Measurements from ENCODE around the gene COL15A1. TPM values are rescaled to one million over a fixed set of nuclear protein-coding genes. Genes with fewer than 3 reads are reported as not detected.

Gene COL15A1
- total RNA-seq, 1 experiment from 2014 or later: 0.10 TPM

DNA sequence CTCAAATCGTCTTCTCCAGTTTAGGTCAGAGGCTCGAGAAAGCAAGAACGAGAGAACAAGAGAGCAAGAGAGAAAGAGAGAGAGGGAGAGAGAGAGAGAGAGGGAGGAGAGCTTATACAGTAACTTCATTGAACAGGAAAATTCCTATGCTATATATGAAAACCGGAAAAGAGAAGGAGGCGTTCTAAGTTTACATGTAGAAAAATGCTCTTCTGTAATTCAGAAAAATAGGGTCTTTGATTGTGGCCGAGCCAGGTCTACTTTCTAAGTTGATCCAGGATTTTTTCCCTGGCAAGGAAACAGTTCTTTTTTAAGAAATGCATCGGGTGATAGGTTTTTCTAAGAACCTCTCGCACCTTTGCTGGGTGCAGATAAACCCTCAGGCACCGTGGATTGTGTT lies 29.5 kb downstream of the COL15A1 start:
- no peak for DNase-seq (ENCODE audit: low read depth, low spot score)
- ChIA-PET CTCF (no interaction called here), POLR2A (no interaction called here)
- H3K4me3 ChIP-seq (ENCODE audit: low read depth in 2 of 2, low read length in 2 of 2): no peak overlapping the region
- intact Hi-C loops (cut with micrococcal nuclease; ENCODE audit: unreplicated experiment) (no loop called here), in situ Hi-C loops (cut with HindIII; ENCODE audit: low pct_unique_long_range_greater_than_20kb, low sequenced_read_pairs) (no loop called here)
- no peak overlapping the region for H3K27ac ChIP-seq (ENCODE audit: low read length)
- no peaks in the 10 kb centered on the region for H3K36me3 ChIP-seq (ENCODE audit: control insufficient read depth, insufficient read depth, low read length)
- no peaks in the 10 kb centered on the region for H3K4me1 ChIP-seq (ENCODE audit: control insufficient read depth, insufficient read depth, low read length)
- ATAC-seq: no peak
- TF ChIP-seq, protein P1, sequence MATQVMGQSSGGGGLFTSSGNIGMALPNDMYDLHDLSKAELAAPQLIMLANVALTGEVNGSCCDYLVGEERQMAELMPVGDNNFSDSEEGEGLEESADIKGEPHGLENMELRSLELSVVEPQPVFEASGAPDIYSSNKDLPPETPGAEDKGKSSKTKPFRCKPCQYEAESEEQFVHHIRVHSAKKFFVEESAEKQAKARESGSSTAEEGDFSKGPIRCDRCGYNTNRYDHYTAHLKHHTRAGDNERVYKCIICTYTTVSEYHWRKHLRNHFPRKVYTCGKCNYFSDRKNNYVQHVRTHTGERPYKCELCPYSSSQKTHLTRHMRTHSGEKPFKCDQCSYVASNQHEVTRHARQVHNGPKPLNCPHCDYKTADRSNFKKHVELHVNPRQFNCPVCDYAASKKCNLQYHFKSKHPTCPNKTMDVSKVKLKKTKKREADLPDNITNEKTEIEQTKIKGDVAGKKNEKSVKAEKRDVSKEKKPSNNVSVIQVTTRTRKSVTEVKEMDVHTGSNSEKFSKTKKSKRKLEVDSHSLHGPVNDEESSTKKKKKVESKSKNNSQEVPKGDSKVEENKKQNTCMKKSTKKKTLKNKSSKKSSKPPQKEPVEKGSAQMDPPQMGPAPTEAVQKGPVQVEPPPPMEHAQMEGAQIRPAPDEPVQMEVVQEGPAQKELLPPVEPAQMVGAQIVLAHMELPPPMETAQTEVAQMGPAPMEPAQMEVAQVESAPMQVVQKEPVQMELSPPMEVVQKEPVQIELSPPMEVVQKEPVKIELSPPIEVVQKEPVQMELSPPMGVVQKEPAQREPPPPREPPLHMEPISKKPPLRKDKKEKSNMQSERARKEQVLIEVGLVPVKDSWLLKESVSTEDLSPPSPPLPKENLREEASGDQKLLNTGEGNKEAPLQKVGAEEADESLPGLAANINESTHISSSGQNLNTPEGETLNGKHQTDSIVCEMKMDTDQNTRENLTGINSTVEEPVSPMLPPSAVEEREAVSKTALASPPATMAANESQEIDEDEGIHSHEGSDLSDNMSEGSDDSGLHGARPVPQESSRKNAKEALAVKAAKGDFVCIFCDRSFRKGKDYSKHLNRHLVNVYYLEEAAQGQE (IDR thresholded peaks at IDR 0.05; ENCODE audit: insufficient read depth in 1 of 2, low read depth in 2 of 2, low read length in 1 of 2): no peak
- TF ChIP-seq, protein P2, sequence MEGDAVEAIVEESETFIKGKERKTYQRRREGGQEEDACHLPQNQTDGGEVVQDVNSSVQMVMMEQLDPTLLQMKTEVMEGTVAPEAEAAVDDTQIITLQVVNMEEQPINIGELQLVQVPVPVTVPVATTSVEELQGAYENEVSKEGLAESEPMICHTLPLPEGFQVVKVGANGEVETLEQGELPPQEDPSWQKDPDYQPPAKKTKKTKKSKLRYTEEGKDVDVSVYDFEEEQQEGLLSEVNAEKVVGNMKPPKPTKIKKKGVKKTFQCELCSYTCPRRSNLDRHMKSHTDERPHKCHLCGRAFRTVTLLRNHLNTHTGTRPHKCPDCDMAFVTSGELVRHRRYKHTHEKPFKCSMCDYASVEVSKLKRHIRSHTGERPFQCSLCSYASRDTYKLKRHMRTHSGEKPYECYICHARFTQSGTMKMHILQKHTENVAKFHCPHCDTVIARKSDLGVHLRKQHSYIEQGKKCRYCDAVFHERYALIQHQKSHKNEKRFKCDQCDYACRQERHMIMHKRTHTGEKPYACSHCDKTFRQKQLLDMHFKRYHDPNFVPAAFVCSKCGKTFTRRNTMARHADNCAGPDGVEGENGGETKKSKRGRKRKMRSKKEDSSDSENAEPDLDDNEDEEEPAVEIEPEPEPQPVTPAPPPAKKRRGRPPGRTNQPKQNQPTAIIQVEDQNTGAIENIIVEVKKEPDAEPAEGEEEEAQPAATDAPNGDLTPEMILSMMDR (IDR thresholded peaks at IDR 0.05): no peak
- no peak for TF ChIP-seq SIN3A (IDR thresholded peaks at IDR 0.05; ENCODE audit: borderline replicate concordance, insufficient read depth, low read depth, low read length)
- no peaks in the 10 kb centered on the region for H3K27me3 ChIP-seq (ENCODE audit: control insufficient read depth, insufficient read depth, low read length)
- H3K9me3 ChIP-seq (ENCODE audit: control insufficient read depth, insufficient read depth, low read depth, low read length): no peaks in the 10 kb centered on the region
- no TSS peak for BruUV-seq (replicated peaks)

DNA sequence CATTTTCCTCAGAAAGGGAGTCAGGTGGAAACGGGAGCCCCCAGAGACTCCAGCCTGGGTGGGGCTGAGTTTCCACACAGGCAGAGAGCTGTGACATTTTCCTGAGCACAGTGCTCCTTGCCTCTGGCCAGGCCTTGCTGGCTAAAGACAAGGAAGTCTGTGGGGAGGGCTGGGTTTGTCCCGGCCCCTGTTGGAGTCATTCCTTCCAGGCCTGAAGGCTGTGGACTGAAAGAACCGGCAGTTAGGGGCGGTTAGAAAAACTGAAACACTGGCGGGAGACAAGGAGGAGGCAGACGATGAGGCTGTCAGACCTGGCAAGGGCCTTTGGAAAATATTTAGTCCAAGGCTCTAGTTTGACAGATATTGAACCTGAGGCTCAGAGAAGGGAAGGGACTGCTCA lies 29.9 kb downstream of the COL15A1 start:
- no peaks in the 10 kb centered on the region; the same call in 1 of the 2 replicates for H3K27me3 ChIP-seq (ENCODE audit: control insufficient read depth, insufficient read depth, low read length)
- H3K36me3 ChIP-seq (ENCODE audit: control insufficient read depth, insufficient read depth, low read length): no peaks in the 10 kb centered on the region
- POLR2A ChIA-PET: no interaction called here
- no TSS peak for BruUV-seq (replicated peaks)
- intact Hi-C loops (cut with micrococcal nuclease; ENCODE audit: unreplicated experiment): no loop called here
- CTCF ChIA-PET: no interaction called here
- no peak for TF ChIP-seq POLR2AphosphoS5 (IDR thresholded peaks at IDR 0.05; ENCODE audit: low read depth, low read length)
- TF ChIP-seq, protein P2 (IDR thresholded peaks at IDR 0.05): no peak
- TF ChIP-seq, protein P1 (IDR thresholded peaks at IDR 0.05; ENCODE audit: insufficient read depth in 1 of 2, low read depth in 2 of 2, low read length in 1 of 2): no peak
- H3K9me3 ChIP-seq (ENCODE audit: control insufficient read depth, insufficient read depth, low read depth, low read length): no peaks in the 10 kb centered on the region
- DNase-seq (ENCODE audit: low read depth, low spot score) (no peak), ATAC-seq (no peak)
- H3K4me1 ChIP-seq (ENCODE audit: control insufficient read depth, insufficient read depth, low read length): no peaks in the 10 kb centered on the region
- H3K4me3 ChIP-seq (ENCODE audit: low read depth in 2 of 2, low read length in 2 of 2): no peak overlapping the region
- in situ Hi-C loops (cut with HindIII; ENCODE audit: low pct_unique_long_range_greater_than_20kb, low sequenced_read_pairs): no loop called here
- no peak overlapping the region for H3K27ac ChIP-seq (ENCODE audit: low read length)

Measured in Panc1 (cell line).